Measurements from ENCODE around the gene CMTM5. TPM values are rescaled to one million over a fixed set of nuclear protein-coding genes. Genes with fewer than 3 reads are reported as not detected.

CMTM5 gene
- total RNA-seq, 1 experiment from 2014 or later: not detected

GRCh38 chr14:23347406-23348296, 29.2 kb upstream of the CMTM5 start:
- ChIA-PET RAD21 (ENCODE audit: low non-redundant PET in 1 of 2, low total read pairs in 2 of 2, uncharacterized antibody in 2 of 2, unreplicated experiment in 2 of 2) (no interaction called here), POLR2A (no interaction called here), CTCF (no interaction called here)
- no peaks in the 10 kb centered on the region for H3K4me1 ChIP-seq (ENCODE audit: control insufficient read depth in 1 of 2, insufficient read depth in 2 of 2, low read length in 2 of 2)
- TF ChIP-seq JUND (IDR thresholded peaks at IDR 0.05): no peak
- no peak for TF ChIP-seq EGR1 (IDR thresholded peaks at IDR 0.05; ENCODE audit: low read depth)
- no peaks in the 10 kb centered on the region for H3K36me3 ChIP-seq (ENCODE audit: control insufficient read depth in 1 of 2, insufficient read depth in 2 of 2, low read length in 2 of 2)
- H3K27me3 ChIP-seq (ENCODE audit: insufficient read depth, low read length): no peaks in the 10 kb centered on the region
- H3K9me3 ChIP-seq (ENCODE audit: control insufficient read depth in 1 of 2, insufficient read depth in 1 of 2, low read depth in 1 of 2, low read length in 2 of 2): no peaks in the 10 kb centered on the region
- intact Hi-C loops (cut with micrococcal nuclease): no loop called here
- H3K9me2 ChIP-seq (ENCODE audit: insufficient read depth): no peaks in the 10 kb centered on the region
- no peak overlapping the region for H3K9ac ChIP-seq (ENCODE audit: low read length)
- BruUV-seq (replicated peaks): no TSS peak
- no peaks in the 10 kb centered on the region for H4K20me1 ChIP-seq (ENCODE audit: insufficient read depth)
- no peak for DNase-seq (ENCODE audit: low read depth, low spot score)
- H3K27ac ChIP-seq (ENCODE audit: low read depth, low read length): no peak overlapping the region
- no peak overlapping the region for H3K4me3 ChIP-seq (replicated peaks in 1 of 2; ENCODE audit: low read depth in 1 of 2, low read length in 2 of 2)
- no peaks in the 10 kb centered on the region for H3K79me2 ChIP-seq (ENCODE audit: insufficient read depth, low read length)
- H3K4me2 ChIP-seq (ENCODE audit: low read length): no peak overlapping the region
- H2AFZ ChIP-seq (ENCODE audit: low read depth, low read length, poor library complexity, severe bottlenecking): no peak overlapping the region
- ATAC-seq: no peak

- Histone ChIP-seq H3K9ac (ENCODE audit: low read length) (no peak overlapping the region), H3K9me2 (ENCODE audit: insufficient read depth) (no peaks in the 10 kb centered on the region), H3K9me3 (ENCODE audit: control insufficient read depth in 1 of 2, insufficient read depth in 1 of 2, low read depth in 1 of 2, low read length in 2 of 2) (no peaks in the 10 kb centered on the region), H3K4me2 (ENCODE audit: low read length) (no peak overlapping the region), H2AFZ (ENCODE audit: low read depth, low read length, poor library complexity, severe bottlenecking) (no peak overlapping the region), H3K27ac (ENCODE audit: low read depth, low read length) (no peak overlapping the region), H3K4me3 (replicated peaks in 1 of 2; ENCODE audit: low read depth in 1 of 2, low read length in 2 of 2) (no peak overlapping the region), H3K27me3 (ENCODE audit: insufficient read depth, low read length) (no peaks in the 10 kb centered on the region), H3K36me3 (ENCODE audit: control insufficient read depth in 1 of 2, insufficient read depth in 2 of 2, low read length in 2 of 2) (no peaks in the 10 kb centered on the region), H4K20me1 (ENCODE audit: insufficient read depth) (no peaks in the 10 kb centered on the region), H3K79me2 (ENCODE audit: insufficient read depth, low read length) (no peaks in the 10 kb centered on the region), H3K4me1 (ENCODE audit: control insufficient read depth in 1 of 2, insufficient read depth in 2 of 2, low read length in 2 of 2) (0 out of 4 replicates have a peak, but pooled peaks cover 0 to 2% of the 10 kb centered on the region in 2 experiments)
- ChIA-PET CTCF (no interaction called here), POLR2A (no interaction called here), RAD21 (ENCODE audit: low non-redundant PET in 1 of 2, low total read pairs in 2 of 2, uncharacterized antibody in 2 of 2, unreplicated experiment in 2 of 2) (no interaction called here)
- DNase-seq (ENCODE audit: low read depth, low spot score): no peak
- intact Hi-C loops (cut with micrococcal nuclease): no loop called here
- no peak for TF ChIP-seq EGR1 (IDR thresholded peaks at IDR 0.05; ENCODE audit: low read depth)
- TF ChIP-seq, protein P1, sequence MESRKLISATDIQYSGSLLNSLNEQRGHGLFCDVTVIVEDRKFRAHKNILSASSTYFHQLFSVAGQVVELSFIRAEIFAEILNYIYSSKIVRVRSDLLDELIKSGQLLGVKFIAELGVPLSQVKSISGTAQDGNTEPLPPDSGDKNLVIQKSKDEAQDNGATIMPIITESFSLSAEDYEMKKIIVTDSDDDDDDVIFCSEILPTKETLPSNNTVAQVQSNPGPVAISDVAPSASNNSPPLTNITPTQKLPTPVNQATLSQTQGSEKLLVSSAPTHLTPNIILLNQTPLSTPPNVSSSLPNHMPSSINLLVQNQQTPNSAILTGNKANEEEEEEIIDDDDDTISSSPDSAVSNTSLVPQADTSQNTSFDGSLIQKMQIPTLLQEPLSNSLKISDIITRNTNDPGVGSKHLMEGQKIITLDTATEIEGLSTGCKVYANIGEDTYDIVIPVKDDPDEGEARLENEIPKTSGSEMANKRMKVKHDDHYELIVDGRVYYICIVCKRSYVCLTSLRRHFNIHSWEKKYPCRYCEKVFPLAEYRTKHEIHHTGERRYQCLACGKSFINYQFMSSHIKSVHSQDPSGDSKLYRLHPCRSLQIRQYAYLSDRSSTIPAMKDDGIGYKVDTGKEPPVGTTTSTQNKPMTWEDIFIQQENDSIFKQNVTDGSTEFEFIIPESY (IDR thresholded peaks at IDR 0.05; ENCODE audit: extremely low read depth, insufficient replicate concordance, low read length): no peak
- TF ChIP-seq TCF7L2 (IDR thresholded peaks at IDR 0.05; ENCODE audit: borderline replicate concordance, extremely low read depth, insufficient read depth, insufficient read length): no peak
- no peak for TF ChIP-seq POLR2AphosphoS5 (IDR thresholded peaks at IDR 0.05; ENCODE audit: low read depth, low read length)
- TF ChIP-seq, protein P2, sequence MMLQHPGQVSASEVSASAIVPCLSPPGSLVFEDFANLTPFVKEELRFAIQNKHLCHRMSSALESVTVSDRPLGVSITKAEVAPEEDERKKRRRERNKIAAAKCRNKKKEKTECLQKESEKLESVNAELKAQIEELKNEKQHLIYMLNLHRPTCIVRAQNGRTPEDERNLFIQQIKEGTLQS (IDR thresholded peaks at IDR 0.05): no peak
- TF ChIP-seq CBX3 (IDR thresholded peaks at IDR 0.05; ENCODE audit: low read depth): no peak
- no peak for TF ChIP-seq ELF1 (IDR thresholded peaks at IDR 0.05; ENCODE audit: borderline replicate concordance, low read depth)
- TF ChIP-seq SP1 (IDR thresholded peaks at IDR 0.05; ENCODE audit: low read depth): no peak
- TF ChIP-seq, protein P3, sequence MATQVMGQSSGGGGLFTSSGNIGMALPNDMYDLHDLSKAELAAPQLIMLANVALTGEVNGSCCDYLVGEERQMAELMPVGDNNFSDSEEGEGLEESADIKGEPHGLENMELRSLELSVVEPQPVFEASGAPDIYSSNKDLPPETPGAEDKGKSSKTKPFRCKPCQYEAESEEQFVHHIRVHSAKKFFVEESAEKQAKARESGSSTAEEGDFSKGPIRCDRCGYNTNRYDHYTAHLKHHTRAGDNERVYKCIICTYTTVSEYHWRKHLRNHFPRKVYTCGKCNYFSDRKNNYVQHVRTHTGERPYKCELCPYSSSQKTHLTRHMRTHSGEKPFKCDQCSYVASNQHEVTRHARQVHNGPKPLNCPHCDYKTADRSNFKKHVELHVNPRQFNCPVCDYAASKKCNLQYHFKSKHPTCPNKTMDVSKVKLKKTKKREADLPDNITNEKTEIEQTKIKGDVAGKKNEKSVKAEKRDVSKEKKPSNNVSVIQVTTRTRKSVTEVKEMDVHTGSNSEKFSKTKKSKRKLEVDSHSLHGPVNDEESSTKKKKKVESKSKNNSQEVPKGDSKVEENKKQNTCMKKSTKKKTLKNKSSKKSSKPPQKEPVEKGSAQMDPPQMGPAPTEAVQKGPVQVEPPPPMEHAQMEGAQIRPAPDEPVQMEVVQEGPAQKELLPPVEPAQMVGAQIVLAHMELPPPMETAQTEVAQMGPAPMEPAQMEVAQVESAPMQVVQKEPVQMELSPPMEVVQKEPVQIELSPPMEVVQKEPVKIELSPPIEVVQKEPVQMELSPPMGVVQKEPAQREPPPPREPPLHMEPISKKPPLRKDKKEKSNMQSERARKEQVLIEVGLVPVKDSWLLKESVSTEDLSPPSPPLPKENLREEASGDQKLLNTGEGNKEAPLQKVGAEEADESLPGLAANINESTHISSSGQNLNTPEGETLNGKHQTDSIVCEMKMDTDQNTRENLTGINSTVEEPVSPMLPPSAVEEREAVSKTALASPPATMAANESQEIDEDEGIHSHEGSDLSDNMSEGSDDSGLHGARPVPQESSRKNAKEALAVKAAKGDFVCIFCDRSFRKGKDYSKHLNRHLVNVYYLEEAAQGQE (IDR thresholded peaks at IDR 0.05; ENCODE audit: low read depth): no peak
- no peak for TF ChIP-seq FOSL1 (IDR thresholded peaks at IDR 0.05; ENCODE audit: low read depth)
- no peak for TF ChIP-seq ZNF274 (IDR thresholded peaks at IDR 0.05; ENCODE audit: low read depth, low read length)
- TF ChIP-seq EZH2phosphoT487 (IDR thresholded peaks at IDR 0.05; ENCODE audit: borderline replicate concordance): no peak
- no peak for TF ChIP-seq SRF (IDR thresholded peaks at IDR 0.05; ENCODE audit: low read depth)
- no TSS peak for BruUV-seq (replicated peaks)
- ATAC-seq: no peak
These were observed 28.6 kb upstream of the CMTM5 start for GRCh38 chr14:23348297-23348655.

All from HCT116 (cell line).